ENCODE results near the gene TMEM273.

The TMEM273 gene

GRCh38 chr10:49150426-49150825 is 37.8 kb downstream of the TMEM273 start:
- ATAC-seq (ENCODE audit: insufficient read depth, low read depth) = no peak
- Histone ChIP-seq H3K4me1 (ENCODE audit: insufficient read depth, low read length) (peaks cover 8% of the 10 kb centered on the region), H3K36me3 (ENCODE audit: insufficient read depth, low read length) (no peaks in the 10 kb centered on the region), H3K79me2 (ENCODE audit: insufficient read depth, low read length) (no peaks in the 10 kb centered on the region), H3K4me3 (ENCODE audit: low read depth in 1 of 2, low read length in 2 of 2) (no peak overlapping the region), H3K4me2 (ENCODE audit: insufficient read depth, low read length) (no peak overlapping the region), H3K9ac (ENCODE audit: low read depth, low read length) (no peak overlapping the region), H3K9me3 (ENCODE audit: insufficient read depth, low read length, severe bottlenecking) (no peaks in the 10 kb centered on the region), H4K20me1 (ENCODE audit: insufficient read depth, low read length) (no peaks in the 10 kb centered on the region), H3K27me3 (ENCODE audit: insufficient read depth, low read length, poor library complexity) (no peaks in the 10 kb centered on the region), H3K27ac (ENCODE audit: low read length) (no peak overlapping the region), H2AFZ (ENCODE audit: low read depth, low read length) (no peak overlapping the region)
- no peak for DNase-seq
- TF ChIP-seq CTCF (IDR thresholded peaks at IDR 0.05; ENCODE audit: borderline replicate concordance, extremely low read depth, low read length, poor library complexity, severe bottlenecking) = no peak
- TF ChIP-seq EZH2 (IDR thresholded peaks at IDR 0.05; ENCODE audit: borderline replicate concordance, low read depth, low read length, severe bottlenecking) = no peak

DNA sequence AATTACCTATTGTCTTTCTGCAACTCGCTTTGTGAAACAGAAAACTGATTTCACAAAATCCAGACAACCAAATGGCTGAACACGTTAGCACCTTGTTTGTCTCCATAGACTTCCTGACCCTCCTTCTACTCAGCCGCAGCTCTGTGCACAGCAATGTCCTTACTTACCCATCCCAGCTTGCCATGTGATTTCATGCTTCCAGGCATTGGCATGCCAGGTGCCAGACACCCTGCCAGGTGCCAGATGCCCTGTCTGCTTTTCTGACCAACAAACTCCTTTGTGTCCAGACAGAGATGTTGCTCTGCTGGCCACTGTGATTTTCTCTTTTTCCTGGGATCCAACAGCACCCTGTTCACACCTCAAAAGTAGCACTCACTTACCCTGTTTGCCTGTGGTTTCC is 38.3 kb downstream of the TMEM273 start:
- TF ChIP-seq EZH2 (IDR thresholded peaks at IDR 0.05; ENCODE audit: borderline replicate concordance, low read depth, low read length, severe bottlenecking) = no peak
- no peak for TF ChIP-seq CTCF (IDR thresholded peaks at IDR 0.05; ENCODE audit: borderline replicate concordance, extremely low read depth, low read length, poor library complexity, severe bottlenecking)
- Histone ChIP-seq H3K4me1 (ENCODE audit: insufficient read depth, low read length) (peaks cover 8% of the 10 kb centered on the region), H3K9me3 (ENCODE audit: insufficient read depth, low read length, severe bottlenecking) (no peaks in the 10 kb centered on the region), H3K4me3 (ENCODE audit: low read depth in 1 of 2, low read length in 2 of 2) (no peak overlapping the region), H3K36me3 (ENCODE audit: insufficient read depth, low read length) (no peaks in the 10 kb centered on the region), H3K4me2 (ENCODE audit: insufficient read depth, low read length) (no peak overlapping the region), H3K27me3 (ENCODE audit: insufficient read depth, low read length, poor library complexity) (no peaks in the 10 kb centered on the region), H4K20me1 (ENCODE audit: insufficient read depth, low read length) (no peaks in the 10 kb centered on the region), H3K9ac (ENCODE audit: low read depth, low read length) (no peak overlapping the region), H3K79me2 (ENCODE audit: insufficient read depth, low read length) (no peaks in the 10 kb centered on the region), H3K27ac (ENCODE audit: low read length) (no peak overlapping the region), H2AFZ (ENCODE audit: low read depth, low read length) (no peak overlapping the region)
- ATAC-seq (ENCODE audit: insufficient read depth, low read depth) (no peak), DNase-seq (no peak)

DNA sequence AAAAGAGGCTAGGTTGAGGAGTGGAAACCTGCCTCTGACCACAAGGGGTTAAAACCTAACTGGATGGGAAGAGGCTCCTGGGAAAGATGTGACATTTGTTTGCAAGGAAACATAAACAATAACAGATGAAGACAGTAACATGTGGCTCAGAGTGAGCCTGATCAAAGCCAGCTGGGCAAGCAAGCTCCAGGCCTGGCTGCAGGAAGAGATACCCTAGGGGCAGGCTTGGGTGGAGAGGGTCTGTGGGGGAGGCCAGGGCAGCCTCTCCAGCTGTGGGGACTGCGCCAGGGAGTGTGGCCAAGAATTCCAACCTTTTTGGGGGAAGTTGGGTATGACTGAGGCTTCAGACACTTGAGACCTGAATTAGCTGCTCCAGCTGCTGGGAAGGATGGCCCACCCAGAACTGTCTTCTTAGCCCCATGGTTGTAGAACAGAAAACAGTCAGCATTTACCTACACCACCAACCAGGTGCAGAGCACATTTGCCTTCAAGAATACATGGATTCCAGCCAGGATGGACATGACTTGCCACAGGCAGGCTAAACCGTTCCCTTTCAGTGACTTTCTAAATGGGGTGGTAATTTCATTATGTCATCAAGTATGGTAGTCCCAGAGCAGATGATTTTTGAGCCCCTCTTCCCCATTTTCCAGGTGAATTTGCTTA is 44.0 kb downstream of the TMEM273 start:
- Histone ChIP-seq H3K27me3 (ENCODE audit: insufficient read depth, low read length, poor library complexity) (no peaks in the 10 kb centered on the region), H3K4me3 (ENCODE audit: low read depth in 1 of 2, low read length in 2 of 2) (no peak overlapping the region), H3K9ac (ENCODE audit: low read depth, low read length) (no peak overlapping the region), H2AFZ (ENCODE audit: low read depth, low read length) (no peak overlapping the region), H3K4me1 (ENCODE audit: insufficient read depth, low read length) (no peaks in the 10 kb centered on the region), H3K4me2 (ENCODE audit: insufficient read depth, low read length) (no peak overlapping the region), H3K36me3 (ENCODE audit: insufficient read depth, low read length) (no peaks in the 10 kb centered on the region), H3K9me3 (ENCODE audit: insufficient read depth, low read length, severe bottlenecking) (no peaks in the 10 kb centered on the region), H4K20me1 (ENCODE audit: insufficient read depth, low read length) (no peaks in the 10 kb centered on the region), H3K27ac (ENCODE audit: low read length) (no peak overlapping the region), H3K79me2 (ENCODE audit: insufficient read depth, low read length) (no peaks in the 10 kb centered on the region)
- no peak for TF ChIP-seq EZH2 (IDR thresholded peaks at IDR 0.05; ENCODE audit: borderline replicate concordance, low read depth, low read length, severe bottlenecking)
- TF ChIP-seq CTCF (IDR thresholded peaks at IDR 0.05; ENCODE audit: borderline replicate concordance, extremely low read depth, low read length, poor library complexity, severe bottlenecking) = no peak
- DNase-seq (no peak), ATAC-seq (ENCODE audit: insufficient read depth, low read depth) (no peak)

All from DND-41 (cell line).